Measurements from ENCODE around the gene ZSWIM3. TPM values are rescaled to one million over a fixed set of nuclear protein-coding genes. Genes with fewer than 3 reads are reported as not detected.
A peak's percentile ranks its signal among the peaks of the same experiment; 100 is the strongest.

ZSWIM3 gene
- total and polyA plus RNA-seq, 2 of the 13 experiments (the other 11 are each of a cell fraction or from before 2014, with no cell fraction given): 5.2 to 5.8 TPM

- TF ChIP-seq, protein P1, sequence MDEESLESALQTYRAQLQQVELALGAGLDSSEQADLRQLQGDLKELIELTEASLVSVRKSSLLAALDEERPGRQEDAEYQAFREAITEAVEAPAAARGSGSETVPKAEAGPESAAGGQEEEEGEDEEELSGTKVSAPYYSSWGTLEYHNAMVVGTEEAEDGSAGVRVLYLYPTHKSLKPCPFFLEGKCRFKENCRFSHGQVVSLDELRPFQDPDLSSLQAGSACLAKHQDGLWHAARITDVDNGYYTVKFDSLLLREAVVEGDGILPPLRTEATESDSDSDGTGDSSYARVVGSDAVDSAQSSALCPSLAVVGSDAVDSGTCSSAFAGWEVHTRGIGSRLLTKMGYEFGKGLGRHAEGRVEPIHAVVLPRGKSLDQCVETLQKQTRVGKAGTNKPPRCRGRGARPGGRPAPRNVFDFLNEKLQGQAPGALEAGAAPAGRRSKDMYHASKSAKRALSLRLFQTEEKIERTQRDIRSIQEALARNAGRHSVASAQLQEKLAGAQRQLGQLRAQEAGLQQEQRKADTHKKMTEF (CRISPR knock-in tag; IDR thresholded peaks at IDR 0.05): peak; percentile 100
- TF ChIP-seq ZFYVE20 (CRISPR knock-in tag; IDR thresholded peaks at IDR 0.05; ENCODE audit: borderline replicate concordance, low read depth): peak; percentile 90
- TF ChIP-seq TSC22D2 (CRISPR knock-in tag; IDR thresholded peaks at IDR 0.05; ENCODE audit: borderline replicate concordance): peak; percentile 98
- peak; percentile 86 for TF ChIP-seq ELF4 (CRISPR knock-in tag; IDR thresholded peaks at IDR 0.05; ENCODE audit: borderline replicate concordance)
- TF ChIP-seq PHF21A (CRISPR knock-in tag; IDR thresholded peaks at IDR 0.05): peak; percentile 98
- peak; percentile 99 for TF ChIP-seq ESRRA (CRISPR knock-in tag; IDR thresholded peaks at IDR 0.05; ENCODE audit: low read depth)
- TF ChIP-seq, protein P2, sequence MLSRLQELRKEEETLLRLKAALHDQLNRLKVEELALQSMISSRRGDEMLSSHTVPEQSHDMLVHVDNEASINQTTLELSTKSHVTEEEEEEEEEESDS (CRISPR knock-in tag; IDR thresholded peaks at IDR 0.05; ENCODE audit: borderline replicate concordance): peak; percentile 98
- peak; percentile 96 to 97 for TF ChIP-seq HMGXB4 (CRISPR knock-in tag; IDR thresholded peaks at IDR 0.05; ENCODE audit: borderline replicate concordance in 1 of 2, low read depth in 1 of 2)
- TF ChIP-seq ZNF496 (CRISPR knock-in tag; IDR thresholded peaks at IDR 0.05; ENCODE audit: insufficient replicate concordance): no peak
- TF ChIP-seq TEAD3 (CRISPR knock-in tag; optimal IDR thresholded peaks at IDR 0.05; ENCODE audit: borderline replicate concordance): peak; percentile 87
- TF ChIP-seq, protein P3, sequence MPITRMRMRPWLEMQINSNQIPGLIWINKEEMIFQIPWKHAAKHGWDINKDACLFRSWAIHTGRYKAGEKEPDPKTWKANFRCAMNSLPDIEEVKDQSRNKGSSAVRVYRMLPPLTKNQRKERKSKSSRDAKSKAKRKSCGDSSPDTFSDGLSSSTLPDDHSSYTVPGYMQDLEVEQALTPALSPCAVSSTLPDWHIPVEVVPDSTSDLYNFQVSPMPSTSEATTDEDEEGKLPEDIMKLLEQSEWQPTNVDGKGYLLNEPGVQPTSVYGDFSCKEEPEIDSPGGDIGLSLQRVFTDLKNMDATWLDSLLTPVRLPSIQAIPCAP (CRISPR knock-in tag; IDR thresholded peaks at IDR 0.05; ENCODE audit: low read depth): peak; percentile 93
- TF ChIP-seq ZNF644 (CRISPR knock-in tag; IDR thresholded peaks at IDR 0.05; ENCODE audit: low read depth): no peak; the same call in 1 of the 2 replicates
- peak; percentile 98 for TF ChIP-seq ZSCAN29 (CRISPR knock-in tag; conservative IDR thresholded peaks at IDR 0.05)
- peak; percentile 99 for TF ChIP-seq HIVEP1 (CRISPR knock-in tag; IDR thresholded peaks at IDR 0.05)
- peak; percentile 97 for TF ChIP-seq FOXC1 (CRISPR knock-in tag; IDR thresholded peaks at IDR 0.05; ENCODE audit: borderline replicate concordance)
- TF ChIP-seq HMG20A (CRISPR knock-in tag; IDR thresholded peaks at IDR 0.05; ENCODE audit: borderline replicate concordance): peak; percentile 69; the same call in 1 of the 2 replicates
- TF ChIP-seq FOXO1 (CRISPR knock-in tag; IDR thresholded peaks at IDR 0.05): peak; percentile 96
- TF ChIP-seq THRA (CRISPR knock-in tag; IDR thresholded peaks at IDR 0.05; ENCODE audit: borderline replicate concordance): peak; percentile 98
- peak; percentile 99 for TF ChIP-seq BRD4 (CRISPR knock-in tag; IDR thresholded peaks at IDR 0.05)
- no peak for TF ChIP-seq TCF12 (IDR thresholded peaks at IDR 0.05)
- peak; percentile 98 for TF ChIP-seq TCF12 (CRISPR knock-in tag; IDR thresholded peaks at IDR 0.05)
Observed at GRCh38 chr20:45890985-45891983, 33.9 kb downstream of the ZSWIM3 start, which contains the start of the genes CTSA and NEURL2 (continued).

All from HepG2 (cell line).